A204.1 (cell line): ENCODE measurements around the gene PSD.

Source experiments
- FAIRE-seq: peaks from 2 replicates; lab custom pipeline; 2012; peaks lifted over from hg19 to GRCh38; lab: Jason Lieb, UNC

The PSD gene

GRCh38 chr10:102384606-102385429, 33.8 kb downstream of the PSD start:
- no peak for FAIRE-seq

- no peak for FAIRE-seq
Observed at GRCh38 chr10:102384053-102384452, 34.5 kb downstream of the PSD start.

GRCh38 chr10:102382871-102383270, 35.7 kb downstream of the PSD start:
- no peak for FAIRE-seq

GRCh38 chr10:102381983-102382382, 36.6 kb downstream of the PSD start:
- no peak for FAIRE-seq

GRCh38 chr10:102379383-102379782, 39.2 kb downstream of the PSD start:
- no peak for FAIRE-seq

GRCh38 chr10:102376901-102377300, 41.7 kb downstream of the PSD start:
- no peak for FAIRE-seq

GRCh38 chr10:102375867-102376266, 42.7 kb downstream of the PSD start:
- FAIRE-seq = no peak

- no peak for FAIRE-seq
Observed at GRCh38 chr10:102375250-102375649, 43.3 kb downstream of the PSD start.

- no peak for FAIRE-seq
Observed at GRCh38 chr10:102371295-102371694, 47.3 kb downstream of the PSD start.

- FAIRE-seq = no peak
Observed at GRCh38 chr10:102368077-102368476, 50.5 kb downstream of the PSD start.

- no peak for FAIRE-seq
Observed at GRCh38 chr10:102367441-102367840, 51.1 kb downstream of the PSD start.

- no peak for FAIRE-seq
Observed at GRCh38 chr10:102358712-102359382, 59.7 kb downstream of the PSD start.

GRCh38 chr10:102354451-102354850, 64.1 kb downstream of the PSD start:
- FAIRE-seq = no peak
